Panc1 (cell line): Measurements from ENCODE around the gene TMED9. TPM values are rescaled to one million over a fixed set of nuclear protein-coding genes. Genes with fewer than 3 reads are reported as not detected.
"Not testable (repeated sequence)": the region's sequence is repeated elsewhere in the genome, so short reads cannot be mapped to it uniquely, and the experiment has no call there.

Source experiments
- ATAC-seq: fragments of 200-7000 bp; cut with Tn5 transposase; 2 replicates; pipeline ENCODE4 v1.9.1; 2020; ENCODE audit warnings: mild to moderate bottlenecking, moderate library complexity
- BruUV-seq: library from RNA; stranded (reverse); fragments of 400-500 nt; replicated peaks from 2 replicates; lab custom pipeline; 2021; lab: Mats Ljungman, UMichigan
- CTCF ChIA-PET: fragments of 300-600 bp; sonication (Branson Sonifier 250); formaldehyde crosslinking; loops from one replicate; lab custom pipeline; 2022; ENCODE audit warnings: antibody characterized with exemption; lab: Charles Lee
- POLR2A ChIA-PET: fragments of 300-600 bp; sonication (Branson Sonifier 250); formaldehyde crosslinking; loops from one replicate; lab custom pipeline; 2022; ENCODE audit warnings: antibody characterized with exemption; lab: Charles Lee
- DNase-seq: peaks from one replicate; pipeline ENCODE4 v3.0.0-alpha.2; 2010; ENCODE audit warnings: low read depth, low spot score
- H3K27ac ChIP-seq: 2 replicates; pipeline ENCODE4 v1.5.1; 2011; ENCODE audit warnings: mild to moderate bottlenecking, low read length, inconsistent platforms
- H3K27me3 ChIP-seq: fragments of 200-500 bp; sonication (Bioruptor generic); 2 replicates; pipeline ENCODE4 v1.6.0; 2014; ENCODE audit warnings: low read length, inconsistent platforms; ENCODE audit not compliant: control insufficient read depth, insufficient read depth
- H3K36me3 ChIP-seq: fragments of 200-500 bp; sonication (Bioruptor generic); 2 replicates; pipeline ENCODE4 v1.5.1; 2014; ENCODE audit warnings: inconsistent platforms, mild to moderate bottlenecking, low read length, moderate library complexity; ENCODE audit not compliant: control insufficient read depth, insufficient read depth
- H3K4me1 ChIP-seq: 2 replicates; pipeline ENCODE4 v1.5.1; 2011; ENCODE audit warnings: inconsistent platforms, mild to moderate bottlenecking, low read length, moderate library complexity; ENCODE audit not compliant: control insufficient read depth, insufficient read depth
- H3K4me3 ChIP-seq, 2 experiments: 2 replicates each; pipeline ENCODE4 v1.5.1; 2011 to 2012; ENCODE audit warnings: low read depth in 2 of 2, low read length in 2 of 2, mild to moderate bottlenecking in 2 of 2, inconsistent platforms in 1 of 2, moderate library complexity in 1 of 2
- H3K9me3 ChIP-seq: fragments of 200-500 bp; sonication (Bioruptor generic); 2 replicates; pipeline ENCODE4 v1.5.1; 2014; ENCODE audit warnings: low read depth, mild to moderate bottlenecking, inconsistent platforms, low read length, moderate library complexity; ENCODE audit not compliant: control insufficient read depth, insufficient read depth
- CTCF ChIP-seq: fragments of 450-650 bp; IDR thresholded peaks from 2 replicates; pipeline ENCODE4 v1.5.1; 2017; ENCODE audit warnings: mild to moderate bottlenecking
- POLR2AphosphoS5 ChIP-seq: IDR thresholded peaks from 2 replicates; pipeline ENCODE4 v1.6.1; 2012; ENCODE audit warnings: mild to moderate bottlenecking, low read depth, low read length, moderate library complexity
- REST ChIP-seq, 2 experiments: IDR thresholded peaks; 2 replicates each; pipeline ENCODE4 v1.6.1; 2011 to 2012; ENCODE audit warnings: low read depth in 2 of 2, control low read depth in 1 of 2, low read length in 1 of 2, mild to moderate bottlenecking in 1 of 2, moderate library complexity in 1 of 2; ENCODE audit not compliant: insufficient read depth in 1 of 2
- SIN3A ChIP-seq: IDR thresholded peaks from 2 replicates; pipeline ENCODE4 v1.6.1; 2012; ENCODE audit warnings: low read depth, mild to moderate bottlenecking, low read length, moderate library complexity, borderline replicate concordance; ENCODE audit not compliant: insufficient read depth
- TCF7L2 ChIP-seq: IDR thresholded peaks from 2 replicates; pipeline ENCODE4 v1.6.1; 2011; ENCODE audit warnings: mild to moderate bottlenecking, low read depth, low read length, inconsistent platforms
- in situ Hi-C: cut with HindIII; loops from 2 replicates; pipeline ENCODE4 v1.10.0; 2016; ENCODE audit warnings: low sequenced_read_pairs, low pct_unique_long_range_greater_than_20kb
- intact Hi-C: fragments of 100-400 bp; cut with micrococcal nuclease; formaldehyde crosslinking; loops from one replicate; pipeline ENCODE4 v1.10.0; 2022; ENCODE audit not compliant: unreplicated experiment
- total RNA-seq: library from RNA; stranded (reverse); gene quantifications from one replicate; pipeline ENCODE4 v1.2.1, GENCODE V29; 2021; ENCODE audit not compliant: unreplicated experiment

Gene TMED9
- total RNA-seq, 1 experiment from 2014 or later: 293 TPM

GRCh38 chr5:177557041-177557647, 34.9 kb upstream of the TMED9 start:
- Histone ChIP-seq H3K27ac (no peak overlapping the region), H3K4me3 (no peak overlapping the region), H3K36me3 (no peaks in the 10 kb centered on the region; the same call in 1 of the 2 replicates), H3K27me3 (no peaks in the 10 kb centered on the region), H3K4me1 (peaks cover 9% of the 10 kb centered on the region), H3K9me3 (no peaks in the 10 kb centered on the region)
- no peak for DNase-seq
- intact Hi-C loops (no loop called here), in situ Hi-C loops (no loop called here)
- ATAC-seq: no peak
- ChIA-PET CTCF (interaction anchor here (1.4 kb wide), 1 partner anchor 50 kb away, joined by 3 read pairs; no protein-coding TSS in a partner anchor), POLR2A (no interaction called here)
- no peak for TF ChIP-seq TCF7L2
- no peak for TF ChIP-seq REST (IDR thresholded peaks at IDR 0.05; ENCODE audit: insufficient read depth in 1 of 2, low read depth in 2 of 2, low read length in 1 of 2)
- no peak for TF ChIP-seq SIN3A
- TF ChIP-seq POLR2AphosphoS5: no peak
- no peak for TF ChIP-seq CTCF
- BruUV-seq: no TSS peak

GRCh38 chr5:177557796-177558195, 34.2 kb upstream of the TMED9 start:
- POLR2A ChIA-PET: no interaction called here
- H3K36me3 ChIP-seq: no peaks in the 10 kb centered on the region; the same call in 1 of the 2 replicates
- in situ Hi-C loops: no loop called here
- no TSS peak for BruUV-seq
- peaks cover 3% of the 10 kb centered on the region for H3K4me1 ChIP-seq
- CTCF ChIA-PET: interaction anchor here (0.5 to 1.4 kb wide), 2 partner anchors 10 to 49 kb away, joined by 3 to 8 read pairs; no protein-coding TSS in a partner anchor
- no peak overlapping the region for H3K27ac ChIP-seq
- intact Hi-C loops: no loop called here
- DNase-seq (no peak), ATAC-seq (no peak)
- no peaks in the 10 kb centered on the region for H3K9me3 ChIP-seq
- TF ChIP-seq POLR2AphosphoS5: no peak
- no peak for TF ChIP-seq TCF7L2
- no peak for TF ChIP-seq CTCF
- no peak for TF ChIP-seq REST (IDR thresholded peaks at IDR 0.05; ENCODE audit: insufficient read depth in 1 of 2, low read depth in 2 of 2, low read length in 1 of 2)
- TF ChIP-seq SIN3A: no peak
- H3K4me3 ChIP-seq: no peak overlapping the region
- no peaks in the 10 kb centered on the region for H3K27me3 ChIP-seq

- in situ Hi-C loops, BruUV-seq, H3K4me3 ChIP-seq, intact Hi-C loops, ATAC-seq, H3K27ac ChIP-seq, H3K9me3 ChIP-seq, DNase-seq, CTCF ChIA-PET, H3K36me3 ChIP-seq, H3K27me3 ChIP-seq, POLR2A ChIA-PET, H3K4me1 ChIP-seq: not testable (repeated sequence)
Observed at GRCh38 chr5:177559446-177559941, 32.5 kb upstream of the TMED9 start.
